Measurements from ENCODE around the gene GDF15. TPM values are rescaled to one million over a fixed set of nuclear protein-coding genes. Genes with fewer than 3 reads are reported as not detected.

GDF15 gene
- total RNA-seq (2014; rRNA removed; shearing (Covaris generic)), result 27.7 and 33.3 TPM in 2 replicates
- polyA plus RNA-seq (2016; fragmentation: Nextera tagmentation; extraction: Ambion mirVana), result 32.7 and 36.0 TPM in 2 replicates

GRCh38 chr19:18385675-18386542 is at the start of gene GDF15:
Gene GDF15, plus strand, starts transcription at chr19:18386158. Its CDS starts 32 bp downstream, at chr19:18386190.
- TF ChIP-seq EZH2phosphoT487 (IDR thresholded peaks at IDR 0.05; ENCODE audit: insufficient read depth, low read depth) (no peak), EZH2 (IDR thresholded peaks at IDR 0.05; ENCODE audit: insufficient read depth, poor library complexity, severe bottlenecking) (no peak)
- H3K27me3 ChIP-seq (replicated peaks; ENCODE audit: insufficient read depth), result no peaks in the 10 kb centered on the region
- peak within 1 kb of the TSS; percentile 54 for H3K27ac ChIP-seq
- H3K36me3 ChIP-seq (ENCODE audit: low read depth), result no peaks in the 10 kb centered on the region
- H3K9ac ChIP-seq, result peak within 1 kb of the TSS; percentile 84
- H3K4me3 ChIP-seq, result peak within 1 kb of the TSS; percentile 75
- H4K20me1 ChIP-seq (ENCODE audit: insufficient read depth), result no peaks in the 10 kb centered on the region
- no peaks in the 10 kb centered on the region for H3K9me2 ChIP-seq (ENCODE audit: insufficient read depth)
- peak; percentile 78 for DNase-seq
- H3K4me2 ChIP-seq (ENCODE audit: unreplicated experiment), result peak within 1 kb of the TSS; percentile 89
- H3K9me3 ChIP-seq (ENCODE audit: low read depth), result no peaks in the 10 kb centered on the region
- H2AFZ ChIP-seq, result peak within 1 kb of the TSS; percentile 53
- no peaks in the 10 kb centered on the region for H3K79me2 ChIP-seq (ENCODE audit: insufficient read depth)
- in situ Hi-C loops (cut with MboI), result no loop called here
- 0 out of 2 replicates have a peak, but pooled peaks cover under 1% of the 10 kb centered on the region for H3F3A ChIP-seq (ENCODE audit: insufficient read depth)
- no peaks in the 10 kb centered on the region; the same call in 1 of the 2 replicates for H3K4me1 ChIP-seq (ENCODE audit: insufficient read depth)
- 36 to 40% methylated on average over 33 of the region's 33 CpGs for WGBS, 2 experiments (ENCODE audit: low coverage in 1 of 2, low lambda C conversion rate in 2 of 2, missing lambda C conversion rate in 2 of 2)

- in situ Hi-C loops (cut with MboI), result no loop called here
- Histone ChIP-seq H3K4me2 (ENCODE audit: unreplicated experiment) (no peak overlapping the region), H3K27ac (no peak overlapping the region), H3K4me3 (no peak overlapping the region), H3K27me3 (replicated peaks; ENCODE audit: insufficient read depth) (no peaks in the 10 kb centered on the region), H3K9me2 (ENCODE audit: insufficient read depth) (no peaks in the 10 kb centered on the region), H3F3A (ENCODE audit: insufficient read depth) (0 out of 2 replicates have a peak, but pooled peaks cover 3% of the 10 kb centered on the region), H3K4me1 (ENCODE audit: insufficient read depth) (no peaks in the 10 kb centered on the region), H3K79me2 (ENCODE audit: insufficient read depth) (no peaks in the 10 kb centered on the region), H2AFZ (no peak overlapping the region), H3K36me3 (ENCODE audit: low read depth) (no peaks in the 10 kb centered on the region), H3K9ac (no peak overlapping the region), H3K9me3 (ENCODE audit: low read depth) (no peaks in the 10 kb centered on the region), H4K20me1 (ENCODE audit: insufficient read depth) (no peaks in the 10 kb centered on the region)
- no peak for TF ChIP-seq EZH2 (IDR thresholded peaks at IDR 0.05; ENCODE audit: insufficient read depth, poor library complexity, severe bottlenecking)
- no peak for DNase-seq
- 56 to 62% methylated on average over 9 of the region's 9 CpGs for WGBS, 2 experiments (ENCODE audit: low coverage in 1 of 2, low lambda C conversion rate in 2 of 2, missing lambda C conversion rate in 2 of 2)
Measured at GRCh38 chr19:18338541-18338940, 47.4 kb upstream of the GDF15 start.

GRCh38 chr19:18339723-18340122 is 46.2 kb upstream of the GDF15 start:
- Histone ChIP-seq H3K36me3 (ENCODE audit: low read depth) (no peaks in the 10 kb centered on the region), H3K9me3 (ENCODE audit: low read depth) (no peaks in the 10 kb centered on the region), H3K4me3 (peak overlapping the region; percentile 96), H3K9me2 (ENCODE audit: insufficient read depth) (no peaks in the 10 kb centered on the region), H3K4me2 (ENCODE audit: unreplicated experiment) (peak overlapping the region; percentile 83), H2AFZ (peak overlapping the region; percentile 83), H4K20me1 (ENCODE audit: insufficient read depth) (no peaks in the 10 kb centered on the region), H3K79me2 (ENCODE audit: insufficient read depth) (no peaks in the 10 kb centered on the region), H3K9ac (no peak overlapping the region), H3K27ac (no peak overlapping the region), H3K4me1 (ENCODE audit: insufficient read depth) (no peaks in the 10 kb centered on the region), H3K27me3 (replicated peaks; ENCODE audit: insufficient read depth) (no peaks in the 10 kb centered on the region), H3F3A (ENCODE audit: insufficient read depth) (0 out of 2 replicates have a peak, but pooled peaks cover 3% of the 10 kb centered on the region)
- WGBS, 2 experiments (ENCODE audit: low coverage in 1 of 2, low lambda C conversion rate in 2 of 2, missing lambda C conversion rate in 2 of 2), result 37 to 60% methylated on average over 6 of the region's 6 CpGs
- in situ Hi-C loops (cut with MboI), result no loop called here
- peak; percentile 46 for DNase-seq
- TF ChIP-seq EZH2 (IDR thresholded peaks at IDR 0.05; ENCODE audit: insufficient read depth, poor library complexity, severe bottlenecking) (no peak), EZH2phosphoT487 (IDR thresholded peaks at IDR 0.05; ENCODE audit: insufficient read depth, low read depth) (no peak)

GRCh38 chr19:18340190-18340989 is 45.6 kb upstream of the GDF15 start, which contains the start of gene PGPEP1:
Gene PGPEP1, plus strand, starts transcription at chr19:18340598. Its CDS starts 84 bp downstream, at chr19:18340682.
- Histone ChIP-seq H2AFZ (peak within 1 kb of the TSS; percentile 83), H3K9ac (peak within 1 kb of the TSS; percentile 67), H3K79me2 (ENCODE audit: insufficient read depth) (no peaks in the 10 kb centered on the region), H3K4me3 (peak within 1 kb of the TSS; percentile 96), H3F3A (ENCODE audit: insufficient read depth) (0 out of 2 replicates have a peak, but pooled peaks cover 3% of the 10 kb centered on the region), H3K27ac (no peak within 1 kb of the TSS), H3K36me3 (ENCODE audit: low read depth) (no peaks in the 10 kb centered on the region), H3K9me3 (ENCODE audit: low read depth) (no peaks in the 10 kb centered on the region), H3K9me2 (ENCODE audit: insufficient read depth) (no peaks in the 10 kb centered on the region), H4K20me1 (ENCODE audit: insufficient read depth) (no peaks in the 10 kb centered on the region), H3K4me2 (ENCODE audit: unreplicated experiment) (peak within 1 kb of the TSS; percentile 83), H3K4me1 (ENCODE audit: insufficient read depth) (no peaks in the 10 kb centered on the region), H3K27me3 (replicated peaks; ENCODE audit: insufficient read depth) (no peaks in the 10 kb centered on the region)
- 3 to 6% methylated on average over 37 to 68 of the region's 69 CpGs for WGBS, 2 experiments (ENCODE audit: low coverage in 1 of 2, low lambda C conversion rate in 2 of 2, missing lambda C conversion rate in 2 of 2)
- TF ChIP-seq EZH2 (IDR thresholded peaks at IDR 0.05; ENCODE audit: insufficient read depth, poor library complexity, severe bottlenecking) (no peak), EZH2phosphoT487 (IDR thresholded peaks at IDR 0.05; ENCODE audit: insufficient read depth, low read depth) (no peak)
- peak; percentile 77 for DNase-seq
- in situ Hi-C loops (cut with MboI), result no loop called here

Data from GM23248 (cell line).